Right forelimb (tissue), 1 donor: Measurements from ENCODE around the gene GFY.
"Not testable (repeated sequence)": the region's sequence is repeated elsewhere in the genome, so short reads cannot be mapped to it uniquely, and the experiment has no call there.

Experiments
- DNase-seq: peaks from one replicate; pipeline ENCODE4 v3.0.0-alpha.2; 2018

Gene GFY

DNA sequence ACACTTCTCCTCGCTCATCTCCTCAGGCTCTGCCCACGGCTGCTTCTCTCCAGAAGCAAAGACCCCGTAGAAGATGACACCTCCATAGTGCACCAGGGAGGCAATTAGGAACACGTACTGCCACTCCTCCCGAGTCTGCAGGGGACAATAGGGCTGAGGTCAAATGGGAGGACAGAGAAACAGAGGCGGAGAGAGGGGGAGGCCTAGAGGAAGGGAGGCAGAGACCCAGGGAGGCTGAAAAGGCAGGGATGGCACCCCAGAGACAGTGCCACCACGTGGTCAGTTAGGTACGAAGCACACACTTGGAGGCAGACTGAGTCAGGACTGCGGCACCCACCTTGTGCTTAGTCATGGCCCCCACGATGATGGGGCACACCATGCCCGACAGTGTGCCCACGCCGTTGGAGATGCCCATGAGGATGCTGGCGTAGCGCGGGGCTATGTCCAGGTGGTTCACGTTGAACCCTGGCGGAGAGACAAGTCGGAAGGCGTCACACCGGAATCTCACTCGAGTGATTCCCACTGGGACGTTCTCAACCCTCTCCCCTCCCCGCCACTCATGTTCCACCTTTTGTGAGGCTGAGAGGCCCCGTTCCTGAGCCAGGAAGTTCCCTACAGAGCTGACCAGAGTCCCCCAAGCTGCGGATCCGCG lies 5.6 kb downstream of the GFY start:
- no peak for DNase-seq

DNA sequence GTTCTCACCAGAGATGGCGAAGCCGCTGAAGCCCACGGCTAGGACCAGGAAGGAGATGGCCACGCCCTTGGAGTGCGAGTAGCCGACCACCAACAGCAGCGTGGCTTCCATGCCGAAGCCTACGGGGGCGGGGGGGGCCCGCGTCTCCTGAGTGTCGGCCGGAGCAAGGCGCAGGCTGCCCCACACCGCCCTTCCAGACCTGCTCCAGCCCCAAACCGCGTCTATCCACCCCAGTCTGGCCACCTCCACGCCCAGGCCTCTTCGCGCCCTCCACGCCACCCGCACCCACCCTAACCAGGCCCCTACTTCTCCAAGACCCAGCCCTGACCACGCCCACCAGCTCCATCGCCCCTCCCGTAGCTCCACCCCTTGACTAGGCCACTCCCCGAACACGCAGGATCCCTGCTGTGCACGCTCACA lies 6.2 kb downstream of the GFY start:
- DNase-seq = no peak

DNA sequence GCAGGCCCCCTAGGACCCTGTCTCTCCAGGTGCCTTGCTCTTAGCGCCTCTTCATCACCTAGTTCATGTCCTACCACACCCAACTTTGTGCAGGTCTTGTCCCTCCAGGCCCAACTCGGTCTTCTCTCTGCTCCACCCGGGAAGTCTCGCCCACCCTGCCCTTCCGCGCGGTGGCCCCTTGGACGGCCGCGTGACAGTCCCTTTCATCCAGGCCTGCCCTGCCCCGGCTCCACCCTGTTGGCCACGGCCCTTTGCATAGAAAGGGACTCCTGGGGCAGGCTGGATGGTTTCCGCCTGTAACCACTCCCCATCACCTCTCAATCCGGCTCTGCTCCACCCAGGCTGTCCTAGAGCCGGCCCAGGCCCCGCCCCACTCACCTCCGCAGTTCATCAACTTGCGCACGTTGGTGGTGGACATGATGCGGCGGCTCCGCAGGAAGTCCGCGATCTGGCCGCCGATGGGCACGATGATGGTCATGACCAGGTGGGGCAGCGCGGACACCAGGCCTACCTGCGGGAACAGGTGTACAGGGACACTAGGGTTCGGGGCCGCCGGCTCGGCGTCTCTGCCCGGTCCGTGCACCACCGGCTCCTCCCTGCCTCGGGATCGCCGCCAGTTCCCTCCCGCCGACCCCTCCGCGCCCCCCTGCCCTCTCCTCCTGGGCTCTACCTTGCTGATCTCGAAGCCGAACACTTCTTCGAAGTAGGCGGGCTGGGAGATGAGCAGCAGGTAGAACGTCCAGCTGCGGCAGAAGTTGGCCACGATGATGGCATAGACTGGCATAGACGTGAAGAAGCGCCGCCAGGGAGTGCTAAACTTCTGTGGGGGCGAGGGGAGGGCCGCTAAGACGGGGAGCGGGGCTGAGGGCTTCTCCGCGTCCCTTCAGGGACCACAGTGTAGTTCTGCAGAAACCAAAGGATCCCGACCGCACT lies 7.2 kb downstream of the GFY start:
- no peak for DNase-seq

DNA sequence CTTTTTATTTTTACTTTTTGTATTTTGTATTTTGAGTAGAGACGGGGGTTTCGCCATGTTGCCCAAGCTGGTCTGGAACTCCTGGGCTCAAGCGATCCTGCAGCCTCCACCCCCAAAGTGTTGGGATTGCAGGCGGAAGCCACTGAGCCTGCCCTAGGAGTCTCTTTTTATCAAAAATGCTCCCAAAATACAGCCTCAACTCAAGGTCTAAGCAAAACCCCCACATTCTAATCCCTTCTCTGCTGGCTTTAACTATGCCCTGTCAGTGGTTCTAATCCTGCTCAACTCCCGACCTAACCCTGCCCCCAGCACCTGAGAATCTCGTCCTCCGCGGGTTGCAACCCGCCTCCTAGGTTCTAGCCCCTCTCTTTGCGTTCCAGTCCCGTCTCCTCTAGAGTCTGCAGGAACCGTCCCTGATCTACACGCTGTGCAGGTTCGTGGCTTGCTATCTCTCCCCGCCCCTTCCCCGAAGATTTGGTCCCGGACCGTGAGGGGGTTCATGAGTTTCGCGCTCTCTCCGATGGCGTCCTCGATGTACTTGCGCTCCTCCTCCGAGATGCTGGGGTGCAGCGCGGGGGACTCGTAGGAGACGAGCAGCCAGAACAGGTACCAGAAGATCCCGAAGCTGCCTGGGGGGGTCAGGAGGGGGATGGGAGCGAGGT lies 8.2 kb downstream of the GFY start:
- no peak for DNase-seq

DNA sequence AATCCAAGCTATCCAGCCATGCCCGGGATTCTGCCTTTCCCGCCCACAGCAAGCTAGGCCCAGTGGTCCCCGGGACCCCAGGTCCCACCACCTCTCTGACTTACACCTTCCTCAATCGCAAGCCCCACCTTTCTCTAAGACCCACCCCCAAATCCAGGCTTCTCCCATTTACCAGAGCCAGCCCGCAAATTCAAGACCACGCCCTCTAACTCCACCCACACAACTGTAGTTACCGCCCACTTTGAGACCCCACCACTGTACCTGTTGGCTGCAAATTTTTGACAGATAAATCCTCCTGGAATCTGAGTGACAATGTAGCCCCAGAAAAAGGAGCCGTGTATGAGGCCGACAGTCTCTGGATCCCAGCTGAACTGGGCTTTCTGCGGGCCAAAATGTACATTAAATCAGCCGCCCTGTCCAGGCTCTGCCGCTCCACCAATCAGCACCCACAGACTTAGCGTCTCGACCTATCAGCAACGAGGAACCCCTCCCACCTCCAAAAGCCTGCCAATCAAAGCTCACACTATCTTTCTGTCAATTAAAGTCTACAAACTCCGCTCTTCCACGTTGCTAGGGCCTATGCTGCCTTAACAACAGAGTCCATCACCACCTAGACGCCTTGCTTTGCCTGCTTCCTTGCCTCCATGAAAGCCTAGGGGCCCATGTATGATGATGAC lies 9.9 kb downstream of the GFY start:
- no peak for DNase-seq

DNA sequence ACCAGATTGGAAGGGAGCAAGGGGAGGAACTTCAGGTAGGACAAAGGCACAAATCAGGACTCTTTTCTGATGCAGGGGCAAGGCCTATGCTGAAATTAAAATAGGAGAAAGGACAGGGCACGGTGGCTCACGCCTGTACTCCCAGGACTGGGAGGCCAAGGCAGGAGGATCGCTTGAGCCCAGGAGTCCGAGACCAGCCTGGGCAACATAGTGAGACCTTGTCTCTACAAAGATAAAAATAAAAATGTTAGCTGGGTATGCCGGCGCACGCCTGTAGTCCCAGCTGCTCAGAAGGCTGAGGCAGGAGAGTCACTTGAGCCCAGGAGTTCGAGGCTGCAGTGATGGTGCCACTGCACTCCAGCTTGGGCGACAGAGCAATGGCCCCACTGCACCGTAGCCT lies 10.5 kb downstream of the GFY start:
- DNase-seq = no peak

DNA sequence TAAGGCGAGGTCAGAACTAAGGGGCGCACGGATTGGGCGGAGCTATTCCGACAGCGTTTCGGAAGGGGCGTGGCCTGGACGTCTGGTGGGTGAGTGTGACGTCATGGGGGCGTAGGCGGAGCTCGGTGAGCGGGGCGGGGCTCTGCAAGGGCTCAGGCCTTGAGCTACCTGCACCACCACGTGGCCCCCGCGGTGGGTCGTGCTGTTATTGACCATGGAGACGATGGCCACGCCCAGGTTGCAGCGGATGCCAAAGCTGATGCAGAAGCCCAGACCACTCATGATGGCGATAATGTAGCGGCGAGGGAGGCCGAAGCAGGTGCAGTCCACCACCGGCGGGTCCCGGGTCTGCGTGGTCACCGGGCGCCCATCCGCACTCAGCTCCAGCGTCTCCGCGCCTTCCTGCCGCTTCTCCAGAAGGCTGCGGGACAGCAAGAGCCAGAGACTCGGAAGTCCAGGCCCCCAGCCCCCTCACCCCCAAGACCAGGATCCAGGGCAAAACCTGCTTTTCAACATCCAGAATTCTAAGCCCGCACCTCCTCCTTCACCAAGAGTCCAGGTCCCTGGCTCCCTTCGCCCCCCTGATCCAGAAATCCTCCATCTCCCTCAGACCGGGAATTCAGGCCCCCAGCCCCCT lies 11.3 kb downstream of the GFY start:
- no peak for DNase-seq

DNA sequence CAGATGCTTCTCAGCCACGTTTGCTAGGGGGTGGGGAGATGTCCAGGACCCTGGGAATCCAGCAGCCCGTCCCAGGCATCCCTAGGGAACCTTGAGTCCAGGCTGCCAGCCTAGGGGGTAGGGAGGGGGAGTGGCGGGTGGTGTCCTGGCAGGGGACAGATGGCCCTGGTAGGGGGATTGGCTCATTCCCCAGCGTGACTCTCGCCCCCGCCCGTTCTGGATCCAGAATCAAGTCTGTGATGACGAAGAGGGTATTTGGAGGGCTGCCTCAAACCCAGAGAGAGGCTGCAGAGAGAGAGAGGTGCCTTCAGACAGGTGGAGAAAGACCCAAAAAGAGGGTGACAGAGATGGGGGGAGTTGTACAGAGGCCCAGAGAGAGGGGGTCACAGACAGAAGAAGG lies 12.0 kb downstream of the GFY start:
- no peak for DNase-seq

DNA sequence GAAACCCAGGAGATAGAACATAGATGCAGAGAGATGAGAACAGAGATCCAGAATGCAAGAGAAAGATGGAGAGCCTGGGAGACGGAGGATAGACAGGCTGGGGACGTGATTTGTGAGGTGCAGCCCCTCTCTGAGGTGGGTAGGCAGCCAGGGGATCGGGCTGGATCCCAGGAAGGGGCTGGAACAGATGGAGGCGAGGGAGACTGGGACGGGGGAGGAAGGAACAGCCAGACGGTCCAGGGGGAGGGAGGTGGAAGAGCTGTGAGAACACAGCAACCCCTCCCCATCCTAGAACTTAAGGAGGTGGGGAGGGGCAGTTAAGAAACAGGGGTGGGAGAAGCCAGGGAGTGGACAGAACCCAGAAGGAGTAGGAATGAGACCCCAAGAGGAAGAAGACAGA lies 13.1 kb downstream of the GFY start:
- no peak for DNase-seq

DNA sequence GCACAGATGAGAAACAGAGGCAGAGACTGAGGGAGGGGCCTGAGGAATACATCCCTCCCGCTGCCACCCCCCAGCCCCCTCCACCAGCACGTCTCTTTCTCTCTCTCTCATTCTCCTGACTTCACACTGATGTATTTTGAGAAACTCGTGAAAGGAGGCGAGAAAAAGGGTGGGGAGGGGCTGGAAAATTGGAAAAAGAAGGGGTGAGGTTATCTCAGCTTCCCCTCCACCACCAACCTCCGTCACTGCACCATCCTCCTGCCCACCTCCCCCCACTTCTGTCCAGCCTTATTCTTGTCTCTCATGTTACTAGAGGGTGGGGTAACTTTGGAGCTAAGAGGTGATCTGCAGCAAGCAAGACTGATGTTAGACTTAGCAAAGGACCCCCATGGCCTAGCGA lies 14.6 kb downstream of the GFY start:
- DNase-seq = no peak

DNA sequence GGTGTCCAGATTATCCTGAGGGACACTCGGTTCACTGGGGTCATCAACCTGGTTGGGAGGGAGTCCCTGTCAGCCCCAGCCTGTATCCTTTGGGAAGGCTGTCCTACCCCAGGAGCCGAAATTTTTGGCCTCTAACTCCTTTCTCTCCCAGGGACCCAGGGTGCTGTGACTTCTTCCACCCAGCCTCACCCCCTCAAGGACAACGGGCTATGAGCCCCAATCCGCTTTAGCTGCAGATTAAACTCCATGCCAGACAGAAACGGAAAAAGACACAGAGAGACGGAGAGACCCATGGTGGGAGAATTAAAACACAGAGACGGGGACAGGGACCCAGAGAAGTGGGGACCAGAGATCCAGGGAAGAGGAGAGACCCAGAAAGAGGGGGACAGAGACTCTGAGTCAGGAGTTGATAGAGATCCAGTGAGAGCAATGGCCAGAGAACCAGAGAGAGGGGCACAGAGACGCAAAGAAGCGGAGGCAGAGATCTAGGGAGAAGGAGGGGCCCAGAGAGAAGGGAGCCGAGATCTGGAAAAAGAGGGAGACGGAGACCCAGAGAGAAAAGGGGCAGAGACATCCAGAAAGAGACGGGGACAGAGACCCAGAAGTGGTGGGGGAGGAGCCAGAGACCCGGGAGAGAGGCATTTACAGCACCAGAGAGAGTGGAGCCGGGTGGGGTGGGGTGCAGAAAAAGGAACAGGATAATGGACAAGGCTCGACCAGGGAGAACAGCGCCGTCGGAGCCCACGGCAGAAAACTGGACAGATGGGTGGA lies 15.4 kb downstream of the GFY start:
- no peak for DNase-seq

DNA sequence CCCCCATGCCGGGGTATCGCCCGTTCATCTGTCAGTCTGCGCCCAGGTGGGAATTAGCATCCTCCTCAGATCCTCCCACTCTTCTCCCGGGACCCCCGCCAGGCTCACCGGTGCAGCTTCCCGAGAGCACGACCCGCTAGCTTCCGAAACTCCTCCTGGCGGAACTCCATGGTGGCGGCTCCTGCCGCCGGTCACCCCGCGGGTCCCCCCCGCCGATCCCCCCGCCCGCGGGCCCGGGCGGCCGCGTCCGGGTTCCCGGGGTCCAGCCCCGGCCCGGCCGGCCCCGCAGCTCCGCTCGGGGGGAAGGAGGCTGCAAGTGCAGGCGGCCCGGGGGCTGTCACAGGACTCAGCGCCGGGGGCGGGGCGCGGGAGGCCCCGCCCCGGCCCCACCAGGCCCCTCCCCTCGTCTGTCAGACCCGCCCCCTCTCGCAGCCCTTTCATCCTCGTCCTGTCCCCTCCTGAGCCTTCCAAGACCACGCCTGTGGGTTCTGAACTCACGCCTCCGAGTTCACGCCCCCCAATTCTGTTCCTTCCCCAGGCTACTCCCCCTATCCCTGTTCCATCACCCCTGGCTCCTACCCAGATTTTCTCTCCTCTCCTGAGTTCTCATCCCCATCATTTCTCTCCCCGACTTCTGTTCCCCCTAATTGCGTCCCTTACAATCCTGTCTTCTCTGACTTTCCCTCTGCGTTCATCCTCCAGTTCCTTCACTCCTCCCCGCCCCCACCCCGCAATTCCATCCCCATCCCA lies 16.2 kb downstream of the GFY start, which contains the start of gene SLC17A7:
SLC17A7 (minus strand) TSS at position 318 of the 750 bp plus-strand sequence; CDS start at position 170, 148 bp downstream.
- DNase-seq = no peak

DNA sequence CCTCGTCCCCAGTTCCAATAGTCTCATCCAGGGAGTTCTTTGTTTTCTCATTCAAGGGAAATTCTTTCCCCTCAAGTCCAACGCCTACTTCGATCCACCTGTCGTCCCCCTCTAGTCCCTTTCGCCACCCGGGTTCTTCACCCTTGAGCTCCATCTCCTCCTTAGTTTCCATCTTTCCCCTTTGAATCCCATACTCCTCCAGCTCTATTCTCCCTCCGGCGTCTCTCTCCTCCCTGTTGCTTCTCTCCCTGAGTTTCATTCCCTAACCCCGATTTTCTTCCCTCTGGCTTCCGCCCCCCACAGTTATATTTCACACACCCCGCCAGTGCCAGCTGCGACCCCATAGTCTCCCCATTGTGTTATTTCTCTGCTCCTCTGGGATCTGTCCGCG lies 16.8 kb downstream of the GFY start:
- no peak for DNase-seq

DNA sequence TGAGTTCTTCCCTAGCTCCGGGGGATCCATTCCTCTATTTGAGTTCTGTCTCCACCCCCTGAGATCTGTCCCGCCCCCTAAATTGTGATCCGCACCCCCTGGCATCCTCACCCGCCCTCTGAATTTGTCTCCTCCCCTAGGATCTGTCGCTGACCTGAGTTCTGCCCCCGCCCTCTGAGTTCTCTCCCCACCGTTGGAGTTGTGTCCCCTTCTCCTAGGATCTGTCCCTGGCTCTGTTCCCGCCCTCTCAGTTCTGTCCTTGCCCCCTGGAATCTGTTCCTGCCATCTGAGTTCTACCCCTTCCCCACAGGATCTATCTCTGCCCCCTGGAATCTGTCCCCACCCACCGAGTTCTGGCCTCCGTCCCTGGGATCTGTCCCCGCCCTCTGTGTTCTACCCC lies 17.2 kb downstream of the GFY start:
- peak; percentile 61 for DNase-seq

DNA sequence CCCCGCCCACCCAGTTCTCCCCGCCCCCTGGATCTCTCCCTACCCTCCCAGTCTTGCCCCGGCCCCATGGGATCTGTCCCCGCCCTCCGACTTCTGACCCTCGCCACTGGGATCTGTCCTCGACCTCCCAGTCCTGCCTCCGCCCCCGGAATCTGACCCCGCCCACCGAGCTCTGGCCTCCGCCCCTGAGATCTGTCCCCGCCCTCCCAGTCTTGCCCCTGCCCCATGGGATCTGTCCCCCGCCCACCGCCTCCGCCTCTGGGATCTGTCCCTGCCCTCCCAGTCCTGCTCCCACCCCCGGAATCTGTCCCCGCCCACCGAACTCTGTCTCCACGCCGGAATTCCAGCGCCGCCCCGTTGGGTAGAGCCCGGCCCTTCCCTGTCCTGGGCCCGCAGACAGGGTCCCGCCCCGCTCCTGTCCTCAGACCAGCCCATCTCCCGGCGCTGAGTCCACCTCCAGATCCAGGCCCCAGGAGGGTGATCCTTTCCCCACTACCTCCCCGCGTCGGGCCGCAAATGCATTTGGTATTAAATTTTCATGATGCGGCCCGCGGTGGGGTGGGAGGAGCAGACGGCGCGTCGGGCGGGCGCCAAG lies 17.7 kb downstream of the GFY start:
- peak; percentile 91 for DNase-seq

DNA sequence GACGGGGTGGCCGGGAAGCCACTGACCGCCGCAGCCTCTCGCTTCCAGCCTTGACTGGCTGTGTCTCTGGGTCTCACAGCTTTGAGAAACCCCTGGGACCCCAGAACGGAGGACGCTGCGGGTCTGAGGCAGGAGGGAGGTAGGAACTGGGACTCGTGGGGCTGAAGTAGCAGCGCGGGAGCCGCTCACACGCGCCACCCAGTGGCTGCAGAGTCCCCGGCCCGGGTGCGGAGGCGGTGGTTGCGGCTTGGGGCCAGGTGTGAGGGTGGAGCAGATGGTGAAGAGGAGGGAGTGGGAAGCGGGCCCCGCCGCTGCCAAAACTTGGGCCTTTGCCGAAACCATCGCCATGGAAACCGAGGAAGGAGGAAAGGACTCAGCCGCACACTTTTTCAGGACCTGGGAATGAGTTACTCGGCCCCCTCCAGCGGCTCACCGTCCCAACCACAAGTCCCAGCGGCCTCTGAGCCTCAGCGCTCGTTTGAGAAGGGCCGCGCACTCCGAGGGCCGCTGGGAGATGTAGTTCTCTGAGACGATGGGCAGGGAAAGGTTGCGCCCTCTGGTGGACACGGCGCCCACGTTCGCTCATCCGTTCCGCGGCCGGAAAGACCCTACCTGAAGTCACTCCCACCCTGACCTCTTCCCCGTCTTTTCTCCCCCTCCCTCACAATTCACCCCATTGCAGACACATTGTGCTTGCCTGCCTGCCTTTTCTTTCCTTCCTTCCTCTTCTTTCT lies 18.3 kb downstream of the GFY start:
- DNase-seq = peak; percentile 99

DNA sequence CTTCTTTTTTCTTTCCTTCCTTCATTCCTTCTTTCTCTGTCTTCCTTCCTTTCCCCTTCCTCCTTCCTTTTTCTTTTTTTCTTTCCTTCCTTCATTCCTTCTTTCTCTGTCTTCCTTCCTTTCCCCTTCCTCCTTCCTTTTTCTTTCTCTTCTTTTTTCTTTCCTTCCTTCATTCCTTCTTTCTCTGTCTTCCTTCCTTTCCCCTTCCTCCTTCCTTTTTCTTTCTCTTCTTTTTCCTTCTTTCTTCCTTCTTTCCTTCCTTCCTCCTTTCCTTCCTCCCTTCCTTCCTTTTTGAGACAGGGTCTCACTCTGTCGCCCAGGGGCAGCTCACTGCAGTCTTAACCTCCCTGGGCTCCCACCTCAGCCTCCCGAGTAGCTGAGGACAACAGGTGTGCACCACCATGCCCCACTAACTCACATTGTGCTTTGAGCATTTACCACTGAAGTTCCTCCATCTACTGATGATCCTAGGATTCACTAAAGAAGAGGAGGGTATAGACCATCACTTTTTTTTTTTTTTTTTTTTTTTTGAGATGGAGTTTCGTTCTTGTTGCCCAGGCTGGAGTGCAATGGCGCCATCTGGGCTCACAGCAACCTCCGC lies 19.0 kb downstream of the GFY start:
- DNase-seq = not testable (repeated sequence)

DNA sequence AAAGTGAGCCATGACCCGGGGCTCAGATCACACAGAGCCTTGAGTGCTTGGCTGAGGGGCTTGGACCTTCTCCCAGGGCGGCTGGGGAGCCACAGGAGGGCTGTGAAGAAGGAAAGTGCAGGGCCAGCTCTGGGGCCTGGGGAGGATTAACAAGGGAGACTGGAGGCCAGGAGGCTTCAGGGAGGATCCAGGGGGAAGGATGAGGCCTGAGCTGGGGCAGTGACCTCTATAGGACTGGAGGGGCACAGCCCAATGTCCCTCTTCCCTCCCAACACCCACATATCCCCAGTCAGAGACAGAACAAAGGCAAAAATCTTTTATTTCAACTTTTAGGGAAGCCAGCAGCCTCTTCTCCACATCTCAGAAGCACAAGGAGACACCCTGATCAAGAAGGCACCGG lies 20.8 kb downstream of the GFY start:
- no peak for DNase-seq
